GM18508 (cell line): ENCODE results near the gene KRTAP10-5.
"Not testable (repeated sequence)": the region's sequence is repeated elsewhere in the genome, so short reads cannot be mapped to it uniquely, and the experiment has no call there.

ENCODE experiments used
- ATAC-seq: cut with Tn5 transposase; IDR thresholded peaks from one replicate; pipeline ENCODE4 v1.9.1; 2021; ENCODE audit warnings: moderate number of reproducible peaks; ENCODE audit not compliant: insufficient read depth, unreplicated experiment

The KRTAP10-5 gene

DNA sequence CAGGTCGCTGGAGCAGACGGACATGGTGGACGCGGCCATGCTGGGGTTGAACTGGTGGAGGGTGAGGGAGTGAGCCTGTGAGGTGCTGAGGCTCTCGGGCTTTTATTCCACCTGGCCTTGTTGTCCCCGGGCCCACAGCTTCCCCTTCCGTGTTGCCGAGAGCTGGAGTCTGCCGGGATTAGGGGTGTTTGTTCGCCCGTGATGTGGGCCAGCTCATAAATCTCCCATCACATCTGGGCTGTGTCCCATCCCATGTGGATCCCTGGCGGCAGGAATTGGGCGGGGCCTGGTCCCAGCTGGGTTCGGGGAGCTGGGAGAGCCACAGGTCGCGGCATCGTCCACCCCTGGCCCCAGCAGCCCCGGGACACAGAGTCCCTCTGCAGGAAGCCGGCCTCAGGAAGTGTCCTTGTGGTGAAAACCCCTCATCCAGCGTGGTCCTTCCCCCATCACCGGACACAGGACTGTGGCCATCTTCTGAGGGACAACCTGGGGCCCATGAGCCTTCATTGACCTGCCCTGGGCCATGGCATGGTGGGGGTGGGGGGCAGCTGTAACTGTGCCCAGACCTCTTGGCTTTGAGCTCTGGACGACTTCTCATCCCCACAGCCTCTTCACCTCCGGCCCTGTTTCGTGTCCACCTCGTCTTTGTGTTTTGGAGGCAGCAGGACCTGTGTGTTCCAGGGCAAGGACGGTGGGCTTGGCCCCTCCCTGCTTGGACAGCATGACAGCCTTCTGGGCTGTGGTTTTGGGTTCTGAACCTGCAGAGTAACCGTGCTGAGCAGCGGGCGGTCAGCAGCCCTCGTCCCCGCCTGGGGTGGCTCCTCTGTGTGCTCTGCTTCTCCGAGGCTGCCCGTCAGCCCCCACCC is 12.3 kb upstream of the KRTAP10-5 start, which contains the start of gene KRTAP10-6:
Gene KRTAP10-6 (minus strand): TSS at position 60 of the 866 bp plus-strand sequence. CDS start 21 bp downstream, at position 39.
- no peak for ATAC-seq

DNA sequence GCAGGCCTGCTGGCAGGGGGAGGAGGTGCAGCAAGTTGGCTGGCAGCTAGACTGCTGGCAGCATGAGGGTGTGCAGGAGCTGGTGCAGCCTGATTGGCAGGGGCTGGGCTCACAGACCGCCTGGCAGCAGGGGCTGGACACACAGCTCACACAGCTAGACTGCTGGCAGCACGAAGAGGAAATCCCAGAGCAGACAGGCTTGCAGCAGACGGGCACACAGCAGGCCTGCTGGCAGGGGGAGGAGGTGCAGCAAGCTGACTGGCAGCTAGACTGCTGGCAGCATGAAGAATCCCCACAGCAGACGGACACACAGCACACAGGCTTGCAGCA is 11.4 kb upstream of the KRTAP10-5 start:
- ATAC-seq: not testable (repeated sequence)

GRCh38 chr21:44590897-44591800 is 10.7 kb upstream of the KRTAP10-5 start:
- not testable (repeated sequence) for ATAC-seq

DNA sequence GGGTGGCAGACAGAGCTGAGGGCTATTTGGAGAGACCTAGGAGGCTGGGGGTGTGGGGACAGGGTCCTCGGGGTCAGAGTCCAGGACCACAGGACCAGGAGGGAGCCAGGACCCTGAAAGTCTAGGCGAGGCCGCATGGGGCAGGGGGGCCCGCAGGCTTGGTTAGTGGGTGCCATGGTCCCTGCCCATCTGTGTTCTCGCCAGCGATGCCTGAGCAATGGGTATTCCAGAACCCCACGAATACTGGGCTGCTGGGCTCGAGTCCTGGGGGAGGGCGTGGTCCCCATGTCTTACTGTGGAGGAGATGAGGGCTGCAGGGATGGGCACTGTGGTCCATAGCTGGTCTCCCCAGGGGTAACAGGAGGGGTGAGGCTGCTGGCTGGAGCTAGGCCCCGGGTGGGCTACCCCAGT is 9.9 kb upstream of the KRTAP10-5 start:
- no peak for ATAC-seq

GRCh38 chr21:44589586-44590305 is 9.3 kb upstream of the KRTAP10-5 start:
- ATAC-seq: no peak

- no peak for ATAC-seq
Measured at GRCh38 chr21:44589094-44589493, 8.7 kb upstream of the KRTAP10-5 start.

- no peak for ATAC-seq
Measured at GRCh38 chr21:44585892-44586291, 5.5 kb upstream of the KRTAP10-5 start.

DNA sequence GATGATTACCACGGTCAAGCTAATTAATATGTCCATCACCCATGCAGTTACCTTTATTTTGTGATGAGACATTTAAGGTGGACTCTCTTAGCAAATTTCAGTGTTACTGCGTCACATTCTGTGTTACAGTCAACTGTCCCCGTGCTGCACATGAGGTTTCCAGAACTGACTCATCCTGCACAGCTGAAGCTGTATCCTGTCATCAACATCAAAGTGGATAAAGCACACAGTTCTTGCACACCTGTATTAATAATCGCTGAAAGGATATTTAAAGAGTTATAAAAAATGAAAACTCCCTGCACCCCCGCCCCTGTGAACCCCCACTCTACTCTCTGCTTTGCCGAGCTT is 3.4 kb upstream of the KRTAP10-5 start:
- no peak for ATAC-seq

DNA sequence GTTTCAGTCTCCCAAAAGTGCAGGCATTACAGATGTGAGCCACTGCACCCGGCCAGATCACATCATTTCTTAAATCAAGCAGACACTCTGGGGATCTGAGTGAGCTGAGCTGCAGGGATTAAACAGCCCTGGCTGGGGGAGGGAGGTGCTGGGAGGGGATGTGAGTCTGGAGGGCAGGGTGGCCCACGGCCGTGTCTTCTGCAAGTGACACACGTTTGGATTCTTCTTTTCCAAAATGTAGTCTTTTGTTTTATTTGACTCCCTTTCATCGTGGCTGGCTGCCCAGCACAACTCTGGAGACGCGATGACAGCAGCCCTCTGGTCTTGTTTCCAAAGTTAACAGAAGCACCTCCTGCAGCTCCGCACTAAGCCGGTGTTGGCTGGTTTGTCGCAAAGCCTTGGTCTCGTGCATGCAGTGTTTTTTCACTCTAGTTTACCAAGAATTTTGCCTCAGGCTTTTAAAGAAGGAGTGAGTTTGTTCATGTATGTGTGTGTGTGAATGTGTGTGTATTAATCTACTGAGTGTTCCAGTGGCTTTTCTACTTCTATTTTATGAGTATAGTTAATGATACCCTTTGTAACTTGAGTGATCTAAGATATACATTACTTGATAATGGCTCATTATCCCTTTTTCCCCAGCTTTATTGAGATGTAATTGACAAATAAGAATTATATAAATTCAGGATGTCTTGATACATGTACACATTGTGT is 2.8 kb upstream of the KRTAP10-5 start:
- no peak for ATAC-seq

DNA sequence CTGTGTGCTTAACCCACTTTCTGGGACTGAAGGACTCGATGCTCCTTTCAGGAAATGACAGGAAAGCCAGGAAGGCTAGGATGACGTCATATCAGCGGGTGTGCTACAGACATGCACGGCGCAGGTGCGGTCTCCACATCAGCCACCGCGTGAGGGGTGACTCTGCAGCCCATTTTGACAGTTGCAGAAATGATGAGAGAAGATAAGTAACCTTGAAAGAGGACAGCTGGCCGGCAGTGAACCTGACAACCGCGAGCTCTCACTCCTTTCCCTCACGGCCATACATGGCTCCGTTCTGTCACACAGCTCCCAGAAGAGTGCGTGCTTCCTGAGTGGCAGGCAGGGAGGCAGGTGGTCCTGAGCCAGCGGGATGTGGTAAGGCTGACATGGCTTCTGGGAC is 1.7 kb upstream of the KRTAP10-5 start:
- ATAC-seq: no peak

DNA sequence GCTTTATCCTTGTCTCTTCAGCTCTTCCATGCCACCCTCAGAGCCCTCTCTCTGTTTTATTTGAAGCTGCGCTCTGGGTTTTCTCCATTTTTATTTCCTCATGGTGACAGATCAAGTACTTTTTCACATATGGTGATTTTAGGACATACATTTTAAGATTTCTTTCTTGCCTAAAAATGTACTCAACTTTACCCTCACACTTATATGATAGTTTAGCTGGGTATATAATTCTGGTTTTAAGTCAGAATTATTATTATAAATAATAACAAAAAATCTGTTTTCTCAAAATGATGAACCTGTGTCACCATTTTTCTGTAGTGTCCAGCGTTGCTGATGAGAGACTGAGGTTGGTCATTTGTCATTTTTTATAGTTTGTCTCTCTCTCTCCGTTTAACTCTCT is 754 bp upstream of the KRTAP10-5 start:
- ATAC-seq: no peak

DNA sequence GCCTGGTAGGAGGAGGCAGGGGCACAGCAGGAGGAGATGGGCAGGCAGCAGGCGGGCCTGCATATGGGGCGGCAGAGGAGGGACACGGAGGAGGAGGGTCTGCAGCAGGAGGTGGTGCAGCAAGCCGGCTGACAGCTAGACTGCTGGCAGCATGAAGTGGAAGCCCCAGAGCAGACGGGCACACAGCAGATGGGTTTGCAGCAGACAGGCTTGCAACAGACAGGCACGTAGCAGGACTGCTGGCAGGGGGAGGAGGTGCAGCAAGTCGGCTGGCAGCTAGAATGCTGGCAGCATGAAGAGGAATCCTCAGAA is 615 bp downstream of the KRTAP10-5 start:
- ATAC-seq: no peak

DNA sequence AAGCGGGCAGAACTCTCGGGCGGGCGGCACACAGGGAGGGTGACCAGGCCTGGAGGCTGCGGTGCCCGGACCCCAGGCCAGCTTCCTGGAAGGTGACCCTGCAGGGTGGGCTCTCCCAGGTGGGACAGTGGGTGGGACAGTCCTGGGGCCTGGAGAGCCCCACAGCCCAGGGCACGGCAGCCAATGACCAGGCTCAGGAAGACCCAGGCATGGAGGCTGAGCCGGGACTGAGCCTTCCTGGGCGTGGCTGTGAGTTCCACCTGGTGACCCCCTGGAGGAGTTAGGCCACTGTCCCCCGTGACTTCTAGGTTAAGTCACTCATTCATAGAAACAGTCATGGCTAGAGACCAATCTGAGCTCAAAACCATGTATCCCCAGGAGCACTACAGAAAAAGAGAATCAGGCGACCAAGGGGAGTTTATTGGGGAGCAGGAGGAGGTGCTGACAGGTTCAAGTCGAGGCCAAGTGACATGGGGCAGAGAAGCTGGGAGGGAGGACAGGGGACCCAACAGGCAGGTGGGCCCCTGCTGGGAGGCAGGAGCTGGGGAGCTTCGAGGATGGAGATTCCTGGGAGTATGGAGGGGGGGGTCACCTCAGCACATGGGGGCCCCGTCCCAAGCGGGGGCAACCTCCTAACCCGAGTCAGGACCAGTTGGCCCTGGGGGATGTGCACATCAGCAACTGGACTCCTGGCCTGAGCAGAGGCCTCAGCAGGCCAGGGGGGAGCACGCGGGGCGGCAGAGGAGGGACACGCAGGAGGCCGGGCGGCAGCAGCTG is 1.2 kb downstream of the KRTAP10-5 start:
- no peak for ATAC-seq

GRCh38 chr21:44578371-44579055 is 1.9 kb downstream of the KRTAP10-5 start:
- no peak for ATAC-seq

DNA sequence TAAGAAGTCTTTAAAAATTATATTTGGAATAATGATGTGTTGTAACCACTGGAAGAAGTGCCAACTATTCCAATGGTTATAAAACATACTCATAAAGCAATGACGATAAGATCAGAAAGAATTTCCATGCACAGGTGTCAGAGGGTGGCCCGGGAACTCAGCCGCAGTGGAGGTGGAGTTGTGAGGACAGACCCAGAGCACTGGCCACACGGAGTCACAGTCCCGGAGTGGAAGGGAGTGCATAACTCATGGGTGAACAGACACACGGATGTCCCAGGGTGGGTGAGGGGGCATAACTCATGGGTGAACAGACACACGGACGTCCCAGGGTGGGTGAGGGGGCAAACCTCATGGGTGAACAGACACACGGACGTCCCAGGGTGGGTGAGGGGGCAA is 4.4 kb downstream of the KRTAP10-5 start:
- no peak for ATAC-seq

DNA sequence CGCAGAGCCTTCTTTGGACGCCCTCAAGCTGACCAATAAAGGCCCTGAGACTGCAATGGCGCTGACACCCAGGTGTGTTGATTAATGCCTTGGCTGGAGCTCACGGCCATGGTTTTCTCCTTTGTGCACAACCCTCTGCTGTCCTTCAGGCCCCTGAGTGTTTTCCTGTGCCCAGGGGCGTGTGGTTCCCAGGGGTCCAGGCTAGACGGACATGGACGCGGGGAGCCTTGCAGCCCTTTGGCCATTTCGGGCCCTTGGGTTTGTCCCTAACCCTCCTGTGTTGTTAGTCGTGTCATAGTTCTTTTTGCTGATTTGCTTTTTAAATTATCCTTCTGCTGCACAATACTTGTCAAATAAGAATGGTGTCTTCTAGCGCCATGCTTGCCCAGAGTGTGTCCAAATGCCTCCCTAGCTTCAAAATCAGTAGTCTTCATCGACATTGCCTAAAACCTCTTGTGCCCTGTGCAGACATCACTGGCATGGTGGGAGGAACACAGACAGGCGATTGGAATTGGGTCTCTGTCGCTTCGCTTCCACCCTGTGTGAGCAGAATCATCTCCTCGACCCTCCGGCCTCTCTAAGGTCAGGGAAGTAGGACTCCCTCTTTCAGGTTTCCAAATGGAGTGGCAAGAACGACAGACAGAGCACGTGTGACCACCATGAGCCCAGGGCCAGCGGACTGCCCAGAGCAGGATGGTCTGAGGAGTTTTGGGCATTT is 4.9 kb downstream of the KRTAP10-5 start:
- no peak for ATAC-seq

- no peak for ATAC-seq
Measured at GRCh38 chr21:44574457-44575306, 5.7 kb downstream of the KRTAP10-5 start.
